Stimulated activated CD8-positive, alpha-beta memory T cell treated with anti-CD3 and anti-CD28 coated beads, Interleukin-7, amount 100 ng/mL, for 24 hours (primary cell): ENCODE measurements around the gene CNTN1.

ENCODE experiments used
- DNase-seq: peaks from one replicate; pipeline ENCODE4 v3.0.0-alpha.2; 2020; ENCODE audit warnings: low read depth

The CNTN1 gene

GRCh38 chr12:40970320-40970907, 278.2 kb downstream of the CNTN1 start:
- DNase-seq, result no peak

- DNase-seq, result no peak
These were observed 279.7 kb downstream of the CNTN1 start for GRCh38 chr12:40971911-40972310.

GRCh38 chr12:40976546-40976945, 284.3 kb downstream of the CNTN1 start:
- no peak for DNase-seq

GRCh38 chr12:40980427-40980961, 288.3 kb downstream of the CNTN1 start:
- no peak for DNase-seq

GRCh38 chr12:40986001-40986400, 293.8 kb downstream of the CNTN1 start:
- DNase-seq, result no peak

GRCh38 chr12:40988355-40988754, 296.1 kb downstream of the CNTN1 start:
- no peak for DNase-seq

GRCh38 chr12:40988824-40989223, 296.6 kb downstream of the CNTN1 start:
- no peak for DNase-seq

GRCh38 chr12:40989785-40990184, 297.5 kb downstream of the CNTN1 start:
- DNase-seq, result no peak

GRCh38 chr12:40992158-40992557, 299.9 kb downstream of the CNTN1 start:
- DNase-seq, result no peak

GRCh38 chr12:40992674-40993073, 300.4 kb downstream of the CNTN1 start:
- no peak for DNase-seq

GRCh38 chr12:40993158-40993557, 300.9 kb downstream of the CNTN1 start:
- DNase-seq, result no peak

- DNase-seq, result no peak
These were observed 303.9 kb downstream of the CNTN1 start for GRCh38 chr12:40996091-40996490.

GRCh38 chr12:40999210-40999609, 307.0 kb downstream of the CNTN1 start:
- DNase-seq, result no peak

- no peak for DNase-seq
These were observed 316.2 kb downstream of the CNTN1 start for GRCh38 chr12:41008472-41008871.

- no peak for DNase-seq
These were observed 319.7 kb downstream of the CNTN1 start for GRCh38 chr12:41011939-41012338.

- no peak for DNase-seq
These were observed 321.8 kb downstream of the CNTN1 start for GRCh38 chr12:41013881-41014642.

GRCh38 chr12:41014643-41015020, 322.4 kb downstream of the CNTN1 start:
- DNase-seq, result no peak

- no peak for DNase-seq
These were observed 325.8 kb downstream of the CNTN1 start for GRCh38 chr12:41018010-41018409.

- DNase-seq, result no peak
These were observed 327.2 kb downstream of the CNTN1 start for GRCh38 chr12:41019461-41019860.

GRCh38 chr12:41023836-41024235, 331.6 kb downstream of the CNTN1 start:
- no peak for DNase-seq

- DNase-seq, result no peak
These were observed 333.9 kb downstream of the CNTN1 start for GRCh38 chr12:41026151-41026550.

GRCh38 chr12:41032386-41032785, 340.1 kb downstream of the CNTN1 start:
- DNase-seq, result no peak

GRCh38 chr12:41034686-41035085, 342.4 kb downstream of the CNTN1 start:
- DNase-seq, result no peak

GRCh38 chr12:41039461-41039860, 347.2 kb downstream of the CNTN1 start:
- no peak for DNase-seq
